T1000 (cell line): ENCODE results near the gene SLC5A4.

Experiments used
- DNase-seq: peaks from one replicate; lab custom pipeline; 2025; ENCODE audit warnings: mixed read lengths; lab: John Stamatoyannopoulos, UW

SLC5A4 gene

GRCh38 chr22:32232191-32232830 is 22.8 kb downstream of the SLC5A4 start:
- no peak for DNase-seq

- no peak for DNase-seq
These were observed 28.6 kb downstream of the SLC5A4 start for GRCh38 chr22:32226326-32227104.

- DNase-seq, result no peak
These were observed 32.2 kb downstream of the SLC5A4 start for GRCh38 chr22:32222991-32223390.

GRCh38 chr22:32219026-32219425 is 36.1 kb downstream of the SLC5A4 start:
- DNase-seq, result no peak

GRCh38 chr22:32218470-32218869 is 36.7 kb downstream of the SLC5A4 start:
- DNase-seq, result no peak

- DNase-seq, result no peak
These were observed 37.7 kb downstream of the SLC5A4 start for GRCh38 chr22:32217465-32217864.

GRCh38 chr22:32216911-32217310 is 38.2 kb downstream of the SLC5A4 start:
- DNase-seq, result no peak

GRCh38 chr22:32211011-32211410 is 44.1 kb downstream of the SLC5A4 start:
- DNase-seq, result no peak

GRCh38 chr22:32208681-32209080 is 46.5 kb downstream of the SLC5A4 start:
- no peak for DNase-seq

GRCh38 chr22:32207971-32208480 is 47.1 kb downstream of the SLC5A4 start:
- DNase-seq, result no peak

- no peak for DNase-seq
These were observed 48.1 kb downstream of the SLC5A4 start for GRCh38 chr22:32206774-32207758.

GRCh38 chr22:32205974-32206773 is 49.0 kb downstream of the SLC5A4 start:
- DNase-seq, result no peak

- no peak for DNase-seq
These were observed 50.1 kb downstream of the SLC5A4 start, which contains the start of gene RFPL2 for GRCh38 chr22:32204856-32205722. RFPL2 (minus strand) TSS chr22:32205073; CDS start chr22:32202451, 2,622 bp downstream.

GRCh38 chr22:32204040-32204855 is 50.9 kb downstream of the SLC5A4 start:
- DNase-seq, result no peak

GRCh38 chr22:32203181-32204039 is 51.7 kb downstream of the SLC5A4 start:
- DNase-seq, result no peak

- no peak for DNase-seq
These were observed 52.5 kb downstream of the SLC5A4 start for GRCh38 chr22:32202539-32203180.

- no peak for DNase-seq
These were observed 53.0 kb downstream of the SLC5A4 start for GRCh38 chr22:32202161-32202538.

- no peak for DNase-seq
These were observed 54.4 kb downstream of the SLC5A4 start for GRCh38 chr22:32200752-32201151.
